ENCODE results near the gene NAT9. TPM values are rescaled to one million over a fixed set of nuclear protein-coding genes. Genes with fewer than 3 reads are reported as not detected.

The NAT9 gene
- 34.6 and 44.1 TPM in 2 replicates for total RNA-seq

GRCh38 chr17:74776044-74776962, at the start of gene NAT9:
Gene NAT9 (minus strand): TSS chr17:74776345. CDS start chr17:74775698, 647 bp downstream.

GRCh38 chr17:74748529-74749278, 27.4 kb downstream of the NAT9 start, which contains the start of gene NHERF1:
Gene NHERF1 (plus strand): TSS chr17:74748628. CDS start chr17:74748847, 219 bp downstream.

GRCh38 chr17:74736513-74737298, 39.4 kb downstream of the NAT9 start, which contains the start of gene RAB37:
Gene RAB37 (plus strand): TSS chr17:74737256. CDS start chr17:74737273, 17 bp downstream.

Other genes starting within 250 kb of the NAT9 start
- gene CD300LB, start 244.9 kb downstream of the NAT9 start, total RNA-seq: not detected in 2 replicates
- not detected in 2 replicates for gene CD300C, start 230.2 kb downstream of the NAT9 start, total RNA-seq
- not detected in 2 replicates for gene CD300H, start 208.8 kb downstream of the NAT9 start, total RNA-seq
- gene CD300LD, start 184.1 kb downstream of the NAT9 start, total RNA-seq: not detected in 2 replicates
- gene CD300E, start 152.6 kb downstream of the NAT9 start, total RNA-seq: not detected in 2 replicates
- not detected in 2 replicates for gene CD300LF, start 63.4 kb downstream of the NAT9 start, total RNA-seq
- gene RAB37, start 39.1 kb downstream of the NAT9 start, total RNA-seq: 0.09 and 0.43 TPM in 2 replicates
- gene NHERF1, start 27.7 kb downstream of the NAT9 start, total RNA-seq: 4.3 and 5.4 TPM in 2 replicates
- gene GRIN2C, start 83.5 kb upstream of the NAT9 start, total RNA-seq: under 0.01 and 0.28 TPM in 2 replicates
- gene FDXR, start 96.6 kb upstream of the NAT9 start, total RNA-seq: 38.4 and 45.8 TPM in 2 replicates
- gene FADS6, start 117.3 kb upstream of the NAT9 start, total RNA-seq: not detected in 2 replicates
- under 0.01 TPM in 1 of 2 replicates, not detected in the other for gene USH1G, start 146.9 kb upstream of the NAT9 start, total RNA-seq
- not detected in 2 replicates for gene OTOP2, start 147.9 kb upstream of the NAT9 start, total RNA-seq
- not detected in 2 replicates for gene OTOP3, start 159.6 kb upstream of the NAT9 start, total RNA-seq
- gene HID1, start 196.4 kb upstream of the NAT9 start, total RNA-seq: 0.28 TPM in 2 replicates
- 7.4 and 10.9 TPM in 2 replicates for gene CDR2L, start 211.3 kb upstream of the NAT9 start, total RNA-seq
- gene MRPL58, start 236.3 kb upstream of the NAT9 start, total RNA-seq: 31.2 and 32.7 TPM in 2 replicates